Ishikawa (cell line): Measurements from ENCODE around the gene IL17REL.
A peak's percentile ranks its signal among the peaks of the same experiment; 100 is the strongest.

Source experiments
- CEBPB ChIP-seq: IDR thresholded peaks from 2 replicates; pipeline ENCODE4 v1.6.1; 2012
- CREB1 ChIP-seq: IDR thresholded peaks from 2 replicates; pipeline ENCODE4 v1.6.1; 2012; ENCODE audit warnings: low read depth
- EGR1 ChIP-seq: IDR thresholded peaks from 2 replicates; pipeline ENCODE4 v1.6.1; 2012
- EP300 ChIP-seq: IDR thresholded peaks from 2 replicates; pipeline ENCODE4 v1.6.1; 2012; ENCODE audit warnings: borderline replicate concordance
- FOXM1 ChIP-seq: IDR thresholded peaks from 2 replicates; pipeline ENCODE4 v1.6.1; 2012; ENCODE audit warnings: low read depth, borderline replicate concordance
- MAX ChIP-seq: IDR thresholded peaks from 2 replicates; pipeline ENCODE4 v1.6.1; 2012
- NFIC ChIP-seq: IDR thresholded peaks from 2 replicates; pipeline ENCODE4 v1.6.1; 2012
- RAD21 ChIP-seq: IDR thresholded peaks from 2 replicates; pipeline ENCODE4 v1.6.1; 2012; ENCODE audit warnings: low read depth
- REST ChIP-seq: IDR thresholded peaks from 2 replicates; pipeline ENCODE4 v1.6.1; 2012; ENCODE audit warnings: low read depth, mild to moderate bottlenecking
- TAF1 ChIP-seq: IDR thresholded peaks from 2 replicates; pipeline ENCODE4 v1.6.1; 2012; ENCODE audit warnings: low read depth, mild to moderate bottlenecking
- TCF12 ChIP-seq: IDR thresholded peaks from 2 replicates; pipeline ENCODE4 v1.6.1; 2012; ENCODE audit warnings: low read depth
- TEAD4 ChIP-seq: IDR thresholded peaks from 2 replicates; pipeline ENCODE4 v1.6.1; 2012
- ZBTB7A ChIP-seq: IDR thresholded peaks from 2 replicates; pipeline ENCODE4 v1.6.1; 2012; ENCODE audit warnings: low read depth
- TF ChIP-seq, protein P1 (sequence below): IDR thresholded peaks from 2 replicates; pipeline ENCODE4 v1.6.1; 2012

The IL17REL gene

DNA sequence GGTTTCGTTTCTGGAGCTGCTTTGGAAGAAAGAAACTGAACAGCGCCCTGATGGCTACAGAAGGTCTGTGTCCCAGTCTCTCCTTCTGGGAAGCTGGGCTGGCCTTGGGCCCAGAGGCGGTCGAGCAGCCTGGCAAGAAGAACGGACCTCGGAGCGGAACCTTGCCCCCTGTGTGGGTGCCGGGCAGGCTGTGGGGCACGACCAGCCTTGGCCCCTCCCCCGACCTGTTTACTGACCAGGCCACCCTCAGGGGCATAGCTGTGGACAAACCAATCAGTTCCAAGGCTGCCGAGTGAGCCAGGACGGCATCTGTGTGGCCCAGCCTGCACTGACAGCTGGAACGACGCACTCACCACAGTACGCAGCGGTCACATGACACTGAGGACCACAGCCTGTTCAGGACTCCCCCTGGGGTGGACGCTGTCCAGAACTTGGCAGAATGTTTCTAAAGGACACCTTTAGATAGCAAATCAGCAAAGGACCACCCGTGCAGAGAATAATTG lies 44.8 kb downstream of the IL17REL start:
- no peak for TF ChIP-seq CEBPB
- TF ChIP-seq, protein P1, sequence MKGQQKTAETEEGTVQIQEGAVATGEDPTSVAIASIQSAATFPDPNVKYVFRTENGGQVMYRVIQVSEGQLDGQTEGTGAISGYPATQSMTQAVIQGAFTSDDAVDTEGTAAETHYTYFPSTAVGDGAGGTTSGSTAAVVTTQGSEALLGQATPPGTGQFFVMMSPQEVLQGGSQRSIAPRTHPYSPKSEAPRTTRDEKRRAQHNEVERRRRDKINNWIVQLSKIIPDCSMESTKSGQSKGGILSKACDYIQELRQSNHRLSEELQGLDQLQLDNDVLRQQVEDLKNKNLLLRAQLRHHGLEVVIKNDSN = peak; percentile 25; the same call in 1 of the 2 replicates

GRCh38 chr22:49966774-49967705 lies 45.5 kb downstream of the IL17REL start:
- TF ChIP-seq TCF12 = no peak
- no peak for TF ChIP-seq NFIC
- TF ChIP-seq TAF1 = no peak
- TF ChIP-seq RAD21 = no peak
- TF ChIP-seq REST = no peak
- no peak for TF ChIP-seq FOXM1
- TF ChIP-seq MAX = no peak

GRCh38 chr22:49966041-49966773 lies 46.4 kb downstream of the IL17REL start:
- no peak for TF ChIP-seq CEBPB
- TF ChIP-seq ZBTB7A = no peak
- TF ChIP-seq TCF12 = no peak
- TF ChIP-seq, protein P1 = no peak
- TF ChIP-seq REST = no peak
- TF ChIP-seq CREB1 = no peak
- TF ChIP-seq MAX = no peak
- no peak for TF ChIP-seq NFIC
- no peak for TF ChIP-seq EP300
- no peak for TF ChIP-seq EGR1
- TF ChIP-seq FOXM1 = no peak
- TF ChIP-seq TEAD4 = no peak
- TF ChIP-seq TAF1 = no peak
- no peak for TF ChIP-seq RAD21

DNA sequence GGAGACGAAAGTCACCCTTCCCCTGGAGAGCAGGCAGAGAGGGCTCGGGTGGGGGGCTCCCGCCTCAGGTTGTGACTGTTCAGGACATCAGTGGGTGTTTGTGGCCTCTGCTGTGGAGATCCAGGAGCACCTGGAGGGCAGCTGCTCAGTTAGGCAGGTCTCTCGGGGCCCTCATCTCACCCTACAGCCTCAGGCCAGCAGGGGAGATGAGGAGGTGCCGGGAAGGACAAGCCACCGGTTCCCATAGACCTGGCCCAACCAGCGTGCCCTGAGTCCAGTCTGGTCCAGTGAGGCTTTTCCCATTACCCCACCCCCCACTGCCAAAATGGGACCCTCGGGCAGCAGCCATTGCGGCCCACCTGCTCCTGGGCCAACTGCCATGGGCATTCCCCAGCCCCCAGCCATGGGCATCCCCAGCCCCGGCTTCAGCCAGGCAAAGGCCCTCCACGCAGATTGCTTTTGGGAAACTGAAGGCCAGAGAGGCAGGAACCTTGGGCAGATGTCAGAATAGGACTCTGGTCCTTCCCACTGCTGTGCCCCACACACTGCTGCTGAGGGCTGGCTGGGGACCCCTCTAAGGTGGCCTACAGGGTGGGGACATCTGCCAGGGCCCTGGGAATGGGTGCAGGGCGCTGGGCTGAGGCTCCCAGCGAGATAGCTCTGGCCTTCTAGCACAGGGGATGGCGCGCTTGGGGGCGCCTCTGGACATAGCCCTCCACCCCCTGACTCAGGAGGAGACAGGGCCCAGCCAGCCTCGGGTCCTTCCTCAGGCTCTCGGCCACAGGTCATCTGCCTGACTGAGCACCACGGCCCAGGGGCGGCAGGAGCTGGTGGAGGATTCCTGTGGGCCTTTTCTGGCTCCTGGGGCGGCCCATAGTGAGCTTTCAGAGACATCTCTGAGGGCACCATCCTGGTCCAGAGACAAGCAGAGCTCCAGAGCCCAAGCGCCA lies 47.2 kb downstream of the IL17REL start:
- no peak for TF ChIP-seq REST
- no peak for TF ChIP-seq TEAD4
- TF ChIP-seq FOXM1 = no peak
- no peak for TF ChIP-seq CEBPB
- TF ChIP-seq RAD21 = no peak
